Jurkat, Clone E6-1 (cell line): ENCODE results near the gene SORCS1.

Experiments used
- DNase-seq: peaks from one replicate; pipeline ENCODE4 v3.0.0-alpha.2; 2011; ENCODE audit warnings: low read depth, low spot score
- H3K4me3 ChIP-seq: 2 replicates; pipeline ENCODE4 v1.5.1; 2011; ENCODE audit warnings: mild to moderate bottlenecking, low read length, control low read depth, moderate library complexity

SORCS1 gene

DNA sequence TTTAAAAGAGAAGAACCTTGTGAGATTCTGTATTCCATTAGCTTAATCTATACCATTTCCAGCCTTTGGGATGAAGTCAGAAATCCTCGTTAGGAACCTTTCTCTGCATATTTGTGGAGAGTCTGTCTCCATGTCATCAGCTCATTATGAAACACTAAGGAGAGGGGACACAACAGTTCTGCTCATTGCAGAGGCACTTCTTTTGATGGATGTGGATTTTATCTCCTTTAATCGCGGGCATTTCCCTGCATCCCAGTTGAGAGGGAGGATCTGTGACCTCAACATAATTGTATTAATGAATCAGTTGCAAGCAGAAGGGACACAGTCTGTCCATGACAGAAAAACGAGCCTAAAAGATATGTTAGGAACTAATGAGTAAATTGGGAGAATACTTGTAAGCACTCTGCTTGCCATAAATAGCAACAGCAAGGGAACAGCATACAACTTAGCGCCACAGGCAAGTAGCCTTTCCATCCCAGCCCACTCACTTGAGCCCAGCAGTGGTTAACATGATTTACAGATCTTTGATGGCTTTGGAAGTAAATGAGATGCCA, 37.9 kb downstream of the SORCS1 start:
- no peak for DNase-seq
- no peak overlapping the region for H3K4me3 ChIP-seq

DNA sequence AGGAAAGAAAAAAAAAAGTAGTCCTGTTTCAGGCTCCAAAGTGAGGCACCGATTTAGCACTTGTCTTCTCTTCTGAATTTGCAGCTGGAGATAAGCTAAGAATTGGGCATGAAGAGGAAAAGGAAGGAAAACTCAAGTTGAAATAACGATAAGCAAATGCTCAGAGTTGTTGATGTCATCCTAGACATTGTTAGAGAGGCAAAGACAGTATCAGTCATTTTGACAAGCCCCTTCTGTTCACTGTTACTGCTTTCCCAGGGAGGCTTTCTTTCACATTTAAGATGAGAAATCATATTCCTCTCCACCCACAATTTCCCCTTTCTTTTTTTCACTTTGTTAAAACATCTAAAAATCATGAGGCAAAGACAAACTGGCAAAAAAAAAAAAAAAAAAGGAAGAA, 41.8 kb downstream of the SORCS1 start:
- no peak overlapping the region for H3K4me3 ChIP-seq
- no peak for DNase-seq

DNA sequence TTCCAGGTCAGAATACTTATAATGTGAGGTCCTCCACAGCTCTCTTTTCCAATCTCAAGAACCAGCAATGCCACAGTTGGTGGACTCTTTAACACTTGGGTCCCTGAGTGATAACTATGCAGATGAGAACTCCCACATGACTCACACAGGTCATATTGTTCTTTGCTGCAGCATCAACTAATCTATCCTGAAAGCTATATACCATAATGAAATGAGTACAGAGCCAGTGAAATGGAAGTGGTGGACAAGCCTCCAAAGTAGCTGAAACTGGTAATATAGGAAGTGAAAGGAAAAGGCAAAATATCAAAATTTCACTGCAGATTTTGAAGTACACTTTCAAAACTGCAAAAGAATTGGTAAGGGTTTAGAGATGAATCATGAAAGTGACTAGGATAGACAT, 45.6 kb downstream of the SORCS1 start:
- DNase-seq = no peak
- no peak overlapping the region for H3K4me3 ChIP-seq

DNA sequence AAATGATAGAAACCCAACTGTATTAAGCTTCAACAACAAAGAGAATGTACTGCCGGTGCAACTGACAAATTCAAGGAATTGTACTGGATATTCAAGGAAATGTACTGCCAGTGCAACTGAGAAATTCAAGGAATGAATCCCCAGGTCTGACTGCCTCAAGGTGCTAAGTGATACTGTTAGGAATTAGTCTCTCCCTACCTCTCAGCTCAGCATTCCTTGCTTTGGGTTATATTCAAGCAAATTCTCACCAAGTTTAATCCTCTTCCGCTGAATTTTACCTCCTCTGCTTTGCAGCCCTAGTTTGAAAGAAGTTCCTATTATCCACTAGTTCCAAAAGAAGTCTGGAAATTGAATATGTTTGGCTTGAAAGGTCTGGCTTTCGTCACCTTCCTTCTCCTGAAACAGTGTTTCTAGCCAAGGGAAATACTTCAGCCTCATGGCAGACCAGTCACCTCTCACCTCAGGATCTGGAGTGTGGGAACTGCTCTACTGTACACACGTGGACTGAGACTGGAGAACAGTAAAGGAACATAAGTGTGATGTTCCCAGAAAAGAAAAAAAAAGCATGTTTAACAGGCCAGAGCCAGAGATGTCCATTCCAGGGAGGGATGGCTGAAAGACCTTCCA, 60.4 kb downstream of the SORCS1 start:
- no peak overlapping the region for H3K4me3 ChIP-seq
- DNase-seq = no peak

DNA sequence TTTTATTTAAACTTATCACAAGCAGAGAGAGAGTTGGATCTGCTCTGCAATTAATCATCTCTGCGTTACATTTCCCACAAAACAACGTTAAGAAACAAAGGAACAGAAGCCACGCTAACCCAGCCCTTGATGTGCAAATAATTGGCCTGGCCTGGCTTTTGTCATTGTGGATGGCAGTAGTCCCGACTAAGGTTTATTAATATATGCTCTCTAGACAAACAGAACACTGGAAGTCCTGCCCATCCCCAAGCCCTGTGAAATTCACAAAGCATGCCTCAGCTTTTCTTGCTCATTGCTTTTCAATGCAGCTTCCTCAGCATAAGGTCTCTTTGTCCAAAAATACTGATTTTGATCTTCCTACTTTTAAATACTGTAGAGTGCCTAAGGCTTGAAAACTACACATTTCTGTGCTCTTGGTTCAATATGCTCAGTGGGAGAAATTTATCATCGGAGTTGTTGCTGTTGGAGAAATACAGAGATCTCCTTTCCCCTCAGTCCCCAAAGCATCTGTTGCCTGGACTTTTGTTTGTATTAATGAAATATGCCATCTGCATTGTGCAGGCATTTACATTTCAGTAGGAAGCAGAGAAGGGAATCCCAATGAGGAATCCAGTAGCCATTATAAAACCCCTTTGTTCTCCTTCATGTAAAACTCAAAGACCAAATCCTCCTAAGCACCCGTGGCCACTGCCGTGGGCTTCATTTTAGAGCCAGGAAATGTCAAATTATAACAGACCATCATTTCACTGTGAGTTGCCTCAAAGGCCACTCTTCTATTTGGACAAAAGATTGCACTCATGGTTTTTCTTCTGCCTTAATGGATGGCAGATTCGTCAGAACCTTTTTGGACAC, 61.1 kb downstream of the SORCS1 start:
- DNase-seq = no peak
- H3K4me3 ChIP-seq = no peak overlapping the region

DNA sequence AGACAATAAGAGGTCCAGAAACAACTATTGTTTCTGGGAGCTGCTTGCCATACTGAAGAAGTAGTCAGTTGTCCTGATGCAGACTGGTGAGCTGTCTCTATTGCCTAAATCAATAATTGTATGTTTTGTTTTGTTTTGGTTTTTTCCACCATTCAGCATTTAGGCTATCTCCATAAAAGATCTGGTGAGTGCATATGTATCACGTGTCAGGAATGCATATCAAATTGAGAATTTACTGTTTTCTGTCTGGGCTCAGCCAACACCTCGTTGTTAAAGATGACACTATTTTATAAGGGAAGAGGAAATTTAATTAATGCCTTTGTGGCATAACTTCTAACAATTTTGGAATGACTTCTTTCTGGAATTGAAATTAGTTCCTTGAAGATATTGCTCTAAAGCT, 66.2 kb downstream of the SORCS1 start:
- no peak overlapping the region for H3K4me3 ChIP-seq
- DNase-seq = no peak

DNA sequence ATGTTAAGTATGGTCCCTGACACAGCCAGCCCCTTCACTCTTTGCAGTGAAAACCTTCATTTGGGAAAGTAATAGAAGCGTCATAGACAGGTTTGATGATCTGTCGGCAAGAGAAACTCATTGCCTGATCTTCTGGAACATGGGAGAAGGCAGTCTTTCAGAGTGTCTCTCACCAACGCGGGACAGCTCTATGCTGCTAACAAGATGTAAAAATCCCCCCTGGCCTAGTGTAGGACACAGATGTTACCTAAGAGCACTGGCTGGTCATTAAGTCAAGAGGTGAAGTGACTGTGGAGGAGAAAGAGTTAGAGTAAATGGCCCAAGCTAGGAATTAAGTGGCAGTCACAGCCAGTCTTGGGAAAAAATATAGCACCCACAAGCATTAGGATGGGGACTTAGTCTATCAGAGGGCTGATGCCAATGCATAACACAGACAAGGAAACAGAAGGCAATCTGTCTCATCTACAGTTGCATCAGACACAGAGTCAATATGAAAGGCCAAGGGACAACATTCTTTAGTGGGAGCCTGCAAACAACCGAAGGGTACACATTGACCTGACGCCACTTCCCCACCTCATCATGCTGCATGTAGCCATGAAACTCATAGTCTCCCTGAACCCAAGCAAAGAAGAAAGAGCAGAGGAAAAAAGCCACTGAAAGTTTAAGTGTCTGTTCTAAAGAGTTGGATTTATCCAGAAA, 69.5 kb downstream of the SORCS1 start:
- no peak overlapping the region for H3K4me3 ChIP-seq
- DNase-seq = no peak

DNA sequence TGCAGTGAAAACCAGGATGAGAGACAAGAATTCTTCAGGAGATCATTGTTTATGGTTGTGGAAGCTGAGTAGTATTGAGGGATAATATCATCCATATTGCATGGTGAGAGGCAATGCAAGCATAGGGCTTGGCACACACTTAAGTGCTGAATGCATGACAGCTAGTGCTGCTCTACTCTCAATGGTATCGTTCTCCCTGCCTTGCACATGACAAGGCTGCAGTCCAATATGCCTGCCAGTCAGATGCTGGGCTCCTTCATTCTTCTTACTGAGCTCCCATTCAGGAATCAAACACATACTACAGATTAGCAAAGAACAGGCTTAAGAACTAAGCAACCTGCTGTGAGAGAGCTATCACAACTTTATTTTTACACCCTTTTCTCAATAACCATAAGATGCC, 72.2 kb downstream of the SORCS1 start:
- no peak overlapping the region for H3K4me3 ChIP-seq
- no peak for DNase-seq

DNA sequence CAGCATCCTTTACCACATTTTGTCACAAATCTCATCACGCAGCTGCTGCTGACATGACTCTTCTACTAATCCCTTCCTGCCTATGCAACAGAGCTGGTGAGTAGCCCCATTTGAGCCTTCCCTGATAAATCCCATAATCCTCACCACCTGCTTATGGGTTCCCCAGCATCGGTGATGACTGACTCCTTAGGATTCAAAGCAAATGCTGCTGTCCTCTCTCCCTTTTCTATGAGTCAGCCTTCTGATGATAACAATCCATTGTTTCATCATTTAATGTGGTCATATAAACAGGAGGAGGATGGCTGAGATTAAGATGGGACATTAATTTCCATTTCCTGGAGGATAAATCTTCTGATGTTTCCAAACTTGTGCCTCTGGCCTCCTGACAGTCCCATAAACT, 73.4 kb downstream of the SORCS1 start:
- H3K4me3 ChIP-seq = no peak overlapping the region
- no peak for DNase-seq

DNA sequence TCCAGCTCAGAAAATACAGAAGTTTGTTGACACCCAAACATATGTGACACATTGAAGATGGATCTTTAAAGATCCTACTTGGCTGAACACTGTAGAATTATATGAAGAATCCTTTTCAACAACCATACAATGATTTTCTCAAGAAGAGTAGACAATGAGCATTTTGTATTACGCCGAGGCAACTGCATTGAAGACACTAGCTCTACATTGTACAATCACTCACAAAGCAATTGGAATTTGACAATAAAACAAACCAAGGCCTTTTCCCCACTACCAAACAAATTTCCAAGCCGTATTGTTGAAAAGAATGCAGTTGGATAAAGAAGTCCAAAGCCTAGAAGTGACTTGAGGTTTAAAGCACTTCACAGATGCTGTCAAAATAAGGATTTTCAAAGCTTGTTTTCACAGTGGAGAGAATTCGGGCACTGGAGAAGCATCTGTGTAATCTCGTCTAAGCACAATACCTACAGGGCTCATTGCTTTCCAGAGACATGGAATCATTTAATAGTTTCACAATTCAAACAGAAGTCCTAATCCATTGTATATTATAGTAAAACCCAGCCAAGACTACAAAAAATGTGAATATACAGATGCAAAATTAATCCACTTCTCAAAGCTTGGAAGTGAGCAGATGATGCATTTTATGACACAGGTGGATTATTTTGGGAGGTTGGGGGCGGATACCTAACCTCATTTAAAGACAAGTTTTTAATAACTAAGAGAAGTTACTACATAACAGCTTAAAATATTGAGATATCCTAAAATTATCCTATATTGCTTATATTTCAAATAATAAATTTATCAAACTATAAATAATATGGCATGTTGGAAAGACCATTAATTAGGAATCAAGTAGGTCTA, 78.6 kb downstream of the SORCS1 start:
- H3K4me3 ChIP-seq = no peak overlapping the region
- DNase-seq = no peak

DNA sequence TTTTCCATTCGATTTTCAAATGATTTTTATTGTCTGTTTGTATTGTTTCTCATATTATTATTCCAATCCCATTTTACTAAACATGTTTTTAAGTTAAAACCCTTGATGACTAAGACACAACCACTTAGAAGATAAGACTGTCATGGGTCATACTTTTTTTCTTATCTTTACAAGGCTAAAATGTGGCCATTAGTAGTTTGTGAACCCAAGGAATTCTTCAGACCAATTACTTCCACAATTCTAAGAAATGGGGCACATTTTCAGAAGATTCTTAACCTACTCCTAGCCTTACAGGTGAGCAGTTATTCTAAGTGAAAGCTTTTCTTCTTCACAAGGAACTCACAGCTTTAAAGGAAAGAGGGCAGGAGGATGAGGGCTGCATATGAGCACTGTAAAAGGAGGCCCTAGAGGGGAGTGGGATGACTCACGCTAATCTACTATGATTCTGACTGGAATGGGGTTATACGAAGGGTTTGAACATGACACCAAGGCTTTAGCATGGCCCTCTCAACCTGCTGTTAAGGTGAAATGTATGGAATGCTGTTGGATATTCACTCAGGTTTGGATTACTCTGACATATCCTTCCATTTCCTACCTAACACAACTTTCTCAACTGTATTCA, 81.0 kb downstream of the SORCS1 start:
- no peak overlapping the region for H3K4me3 ChIP-seq
- DNase-seq = no peak

DNA sequence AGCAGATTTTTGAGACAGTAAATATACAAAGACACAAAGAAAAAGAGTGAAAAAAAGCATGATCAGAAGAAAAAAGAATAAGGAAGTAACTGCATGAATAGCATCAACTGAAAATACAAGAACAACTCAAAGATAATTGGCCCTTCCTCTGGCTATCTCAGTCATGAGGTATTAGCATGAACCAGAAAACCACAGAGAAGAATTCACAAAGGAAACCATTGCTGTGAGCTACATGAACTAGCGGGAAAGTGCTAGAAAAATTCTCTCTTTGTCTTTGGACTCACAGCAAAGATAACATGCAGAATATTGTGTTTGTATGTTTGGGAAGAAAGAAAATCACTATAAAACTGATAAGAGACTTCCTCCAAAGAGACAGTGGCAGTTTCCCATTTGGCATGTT, 82.9 kb downstream of the SORCS1 start:
- H3K4me3 ChIP-seq = no peak overlapping the region
- DNase-seq = no peak

DNA sequence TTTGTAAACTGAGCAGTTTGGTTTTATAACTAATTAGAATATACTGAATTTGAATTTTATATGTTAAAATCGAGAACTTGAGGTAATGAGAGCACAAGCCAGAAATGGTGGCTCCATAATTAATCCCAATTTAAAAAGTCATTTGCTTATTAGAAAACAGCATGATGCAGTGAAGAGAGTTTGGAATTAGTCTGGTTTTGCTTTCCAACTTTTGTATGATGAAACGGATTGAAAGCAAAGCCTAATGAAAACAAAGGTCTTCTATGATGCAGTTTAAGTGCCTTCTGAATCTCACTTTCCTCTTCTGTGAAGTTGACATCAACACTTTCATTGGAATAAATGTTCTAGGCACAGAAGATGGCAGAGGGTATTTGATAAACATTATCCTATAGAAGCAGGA, 89.4 kb downstream of the SORCS1 start:
- H3K4me3 ChIP-seq = no peak overlapping the region
- DNase-seq = no peak

DNA sequence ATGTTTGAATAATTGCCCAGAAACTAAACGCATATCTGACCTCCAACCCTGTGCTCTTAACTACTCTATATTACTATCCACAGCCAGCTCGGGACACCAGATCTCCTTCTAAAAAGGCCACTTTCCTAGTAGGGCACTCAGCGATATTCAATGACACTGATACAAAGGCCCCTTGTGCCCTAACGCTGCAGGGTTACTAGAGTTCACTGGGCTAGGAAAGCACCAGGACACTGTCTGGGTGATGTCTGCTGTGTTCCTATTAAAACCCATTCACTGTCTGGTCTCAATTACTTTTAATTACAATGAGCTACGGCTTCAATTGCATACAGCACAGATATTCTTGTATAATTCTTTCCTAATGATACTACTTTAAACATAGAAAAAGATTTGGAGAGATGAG, 91.7 kb downstream of the SORCS1 start:
- no peak for DNase-seq
- H3K4me3 ChIP-seq = no peak overlapping the region

DNA sequence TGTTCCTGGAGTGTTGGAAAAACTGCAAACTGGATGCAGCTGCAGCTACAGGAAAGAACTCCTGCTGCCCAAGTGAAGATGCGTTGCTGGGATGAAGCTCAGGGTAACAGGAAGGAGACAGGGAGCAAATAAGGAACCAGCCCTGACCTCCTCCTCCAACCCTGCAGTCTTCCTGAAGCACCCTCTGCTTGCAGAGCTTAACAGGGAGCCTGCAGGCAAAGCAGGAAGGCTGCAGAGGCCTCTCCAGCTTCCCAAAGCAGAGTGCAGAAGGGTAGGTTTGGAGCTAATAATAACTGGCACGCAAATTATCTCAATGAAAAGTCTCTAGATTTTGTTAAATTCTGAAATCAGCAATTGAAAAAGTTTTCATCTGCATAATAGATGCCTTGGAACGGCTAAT, 92.5 kb downstream of the SORCS1 start:
- H3K4me3 ChIP-seq = no peak overlapping the region
- DNase-seq = no peak

DNA sequence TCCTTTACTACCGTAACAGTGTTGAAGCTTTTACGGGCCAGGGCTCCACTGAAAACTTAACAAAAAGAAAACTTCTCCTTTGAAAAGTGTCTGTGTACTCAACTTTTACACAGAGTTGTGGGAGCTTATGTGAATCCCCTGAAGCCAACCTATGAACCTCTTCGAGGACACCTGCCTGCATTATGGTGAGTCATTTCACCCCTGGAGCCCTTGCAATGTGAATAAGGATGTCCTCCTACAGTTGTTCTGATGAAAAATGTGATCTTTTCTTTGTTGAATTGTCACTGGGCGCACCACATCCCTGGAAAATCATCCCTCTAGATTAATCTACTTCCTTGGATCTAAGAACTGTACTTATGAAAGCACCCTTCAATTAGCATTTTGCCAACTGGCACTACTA, 93.2 kb downstream of the SORCS1 start:
- H3K4me3 ChIP-seq = no peak overlapping the region
- DNase-seq = no peak

DNA sequence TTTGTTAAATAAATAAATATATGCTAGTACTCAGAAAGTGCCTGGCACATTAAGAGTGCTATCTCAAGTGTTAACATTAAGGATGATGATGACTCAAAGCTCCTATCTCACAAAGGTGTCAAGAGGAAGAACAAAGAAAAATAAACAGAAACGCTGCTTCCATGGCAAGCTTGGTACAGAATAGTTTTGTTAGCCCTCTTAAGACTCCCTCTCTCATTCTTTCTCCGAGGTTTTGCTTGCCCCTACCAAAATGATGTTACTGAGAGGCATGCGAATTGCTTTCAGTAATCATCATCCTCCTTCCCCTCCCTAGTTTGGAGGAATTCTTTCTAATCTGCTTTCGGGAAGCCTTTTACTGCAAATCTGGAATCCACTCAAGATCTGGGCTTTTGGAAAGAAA, 96.7 kb downstream of the SORCS1 start:
- DNase-seq = no peak
- H3K4me3 ChIP-seq = no peak overlapping the region

DNA sequence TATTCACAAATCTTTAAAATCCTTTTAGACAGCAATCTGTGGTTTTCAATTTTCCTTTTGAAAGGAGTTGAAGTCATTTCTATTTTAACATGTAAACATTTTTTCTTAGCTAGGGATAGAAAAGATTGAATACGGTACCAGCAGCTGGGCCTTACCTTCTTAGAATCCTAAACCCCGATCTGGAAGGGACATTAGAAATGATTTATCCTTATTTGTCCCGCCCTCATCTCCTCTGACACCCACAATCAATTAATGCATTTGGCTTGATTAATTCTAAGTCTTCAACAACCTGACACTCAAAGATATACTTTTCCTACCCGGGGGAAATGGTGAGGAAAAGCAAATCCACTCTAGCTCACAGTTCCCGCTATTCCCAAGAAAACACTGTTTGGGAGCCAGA, 100.4 kb downstream of the SORCS1 start:
- DNase-seq = no peak
- H3K4me3 ChIP-seq = no peak overlapping the region

DNA sequence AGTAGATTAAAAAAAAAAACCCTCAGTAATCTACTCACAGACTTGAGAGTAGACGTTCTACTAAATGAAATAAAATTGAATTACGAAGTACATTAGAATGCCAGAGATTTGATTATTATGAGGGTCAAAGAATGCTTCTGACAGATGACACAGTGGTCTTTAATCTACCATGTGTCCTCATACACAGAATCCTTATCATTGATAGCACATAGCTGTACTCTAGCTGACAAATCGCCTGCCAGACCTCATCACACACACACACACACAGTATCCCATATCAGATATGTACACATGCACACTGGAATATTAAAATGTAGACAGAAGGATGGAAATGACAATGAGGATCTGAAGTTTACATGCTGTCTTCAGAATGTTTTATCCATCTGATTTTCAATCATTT, 104.6 kb downstream of the SORCS1 start:
- H3K4me3 ChIP-seq = no peak overlapping the region
- no peak for DNase-seq
